Activated T-helper 1 cell treated with anti-CD3 and anti-CD28 coated beads, Interleukin-2, amount 50 U/mL, for 16 hours (primary cell): ENCODE data around the gene MYL2.

Experiments used
- DNase-seq, 2 donors: peaks; one replicate each; pipeline ENCODE4 v3.0.0-alpha.2; 2020; ENCODE audit warnings: low read depth in 1 of 2, low spot score in 1 of 2

MYL2 gene

GRCh38 chr12:110930348-110931314 is 10.3 kb upstream of the MYL2 start:
- no peak for DNase-seq

- DNase-seq: no peak
Observed at GRCh38 chr12:110929818-110930217, 9.4 kb upstream of the MYL2 start.

GRCh38 chr12:110928700-110929099 is 8.3 kb upstream of the MYL2 start:
- no peak for DNase-seq

- no peak for DNase-seq
Observed at GRCh38 chr12:110927546-110927945, 7.2 kb upstream of the MYL2 start.

- no peak for DNase-seq
Observed at GRCh38 chr12:110923692-110924334, 3.4 kb upstream of the MYL2 start.

GRCh38 chr12:110923192-110923591 is 2.8 kb upstream of the MYL2 start:
- DNase-seq: no peak

GRCh38 chr12:110922652-110923051 is 2.3 kb upstream of the MYL2 start:
- DNase-seq: no peak

- DNase-seq: no peak
Observed at GRCh38 chr12:110921262-110921661, 883 bp upstream of the MYL2 start.

GRCh38 chr12:110919720-110920119 is 659 bp downstream of the MYL2 start:
- DNase-seq: no peak

- DNase-seq: no peak
Observed at GRCh38 chr12:110917961-110918360, 2.4 kb downstream of the MYL2 start.

- DNase-seq: no peak
Observed at GRCh38 chr12:110917467-110917866, 2.9 kb downstream of the MYL2 start.

GRCh38 chr12:110916295-110916875 is 4.0 kb downstream of the MYL2 start:
- no peak for DNase-seq

GRCh38 chr12:110913119-110914056 is 7.0 kb downstream of the MYL2 start:
- no peak for DNase-seq

GRCh38 chr12:110912263-110912662 is 8.1 kb downstream of the MYL2 start:
- DNase-seq: no peak

GRCh38 chr12:110908377-110909152 is 11.8 kb downstream of the MYL2 start:
- DNase-seq: no peak

- no peak for DNase-seq
Observed at GRCh38 chr12:110907583-110907982, 12.8 kb downstream of the MYL2 start.

GRCh38 chr12:110906985-110907384 is 13.4 kb downstream of the MYL2 start:
- no peak for DNase-seq

- no peak for DNase-seq
Observed at GRCh38 chr12:110906516-110906915, 13.9 kb downstream of the MYL2 start.

- DNase-seq: no peak
Observed at GRCh38 chr12:110906083-110906482, 14.3 kb downstream of the MYL2 start.

- DNase-seq: no peak
Observed at GRCh38 chr12:110903511-110903910, 16.9 kb downstream of the MYL2 start.
